ENCODE data around the gene LHPP. TPM values are rescaled to one million over a fixed set of nuclear protein-coding genes. Genes with fewer than 3 reads are reported as not detected.
"Not testable (repeated sequence)": the region's sequence is repeated elsewhere in the genome, so short reads cannot be mapped to it uniquely, and the experiment has no call there.

The LHPP gene
- total RNA-seq, 4 donors from 2014 or later: 34.2 to 76.7 (median 38.2) TPM

GRCh38 chr10:124607693-124608092 is 146.1 kb downstream of the LHPP start:
- Histone ChIP-seq H3K36me3 (no peaks in the 10 kb centered on the region), H3K27me3 (no peaks in the 10 kb centered on the region), H3K27ac (no peak overlapping the region), H3K4me3 (no peak overlapping the region), H3K4me1 (peaks cover 0 to 27% (median 5%) of the 10 kb centered on the region in 4 donors), H3K9me3 (no peaks in the 10 kb centered on the region)
- no peak for DNase-seq
- no peak for TF ChIP-seq POLR2A (IDR thresholded peaks at IDR 0.05)
- TF ChIP-seq, protein P1, sequence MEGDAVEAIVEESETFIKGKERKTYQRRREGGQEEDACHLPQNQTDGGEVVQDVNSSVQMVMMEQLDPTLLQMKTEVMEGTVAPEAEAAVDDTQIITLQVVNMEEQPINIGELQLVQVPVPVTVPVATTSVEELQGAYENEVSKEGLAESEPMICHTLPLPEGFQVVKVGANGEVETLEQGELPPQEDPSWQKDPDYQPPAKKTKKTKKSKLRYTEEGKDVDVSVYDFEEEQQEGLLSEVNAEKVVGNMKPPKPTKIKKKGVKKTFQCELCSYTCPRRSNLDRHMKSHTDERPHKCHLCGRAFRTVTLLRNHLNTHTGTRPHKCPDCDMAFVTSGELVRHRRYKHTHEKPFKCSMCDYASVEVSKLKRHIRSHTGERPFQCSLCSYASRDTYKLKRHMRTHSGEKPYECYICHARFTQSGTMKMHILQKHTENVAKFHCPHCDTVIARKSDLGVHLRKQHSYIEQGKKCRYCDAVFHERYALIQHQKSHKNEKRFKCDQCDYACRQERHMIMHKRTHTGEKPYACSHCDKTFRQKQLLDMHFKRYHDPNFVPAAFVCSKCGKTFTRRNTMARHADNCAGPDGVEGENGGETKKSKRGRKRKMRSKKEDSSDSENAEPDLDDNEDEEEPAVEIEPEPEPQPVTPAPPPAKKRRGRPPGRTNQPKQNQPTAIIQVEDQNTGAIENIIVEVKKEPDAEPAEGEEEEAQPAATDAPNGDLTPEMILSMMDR (IDR thresholded peaks at IDR 0.05): no peak

DNA sequence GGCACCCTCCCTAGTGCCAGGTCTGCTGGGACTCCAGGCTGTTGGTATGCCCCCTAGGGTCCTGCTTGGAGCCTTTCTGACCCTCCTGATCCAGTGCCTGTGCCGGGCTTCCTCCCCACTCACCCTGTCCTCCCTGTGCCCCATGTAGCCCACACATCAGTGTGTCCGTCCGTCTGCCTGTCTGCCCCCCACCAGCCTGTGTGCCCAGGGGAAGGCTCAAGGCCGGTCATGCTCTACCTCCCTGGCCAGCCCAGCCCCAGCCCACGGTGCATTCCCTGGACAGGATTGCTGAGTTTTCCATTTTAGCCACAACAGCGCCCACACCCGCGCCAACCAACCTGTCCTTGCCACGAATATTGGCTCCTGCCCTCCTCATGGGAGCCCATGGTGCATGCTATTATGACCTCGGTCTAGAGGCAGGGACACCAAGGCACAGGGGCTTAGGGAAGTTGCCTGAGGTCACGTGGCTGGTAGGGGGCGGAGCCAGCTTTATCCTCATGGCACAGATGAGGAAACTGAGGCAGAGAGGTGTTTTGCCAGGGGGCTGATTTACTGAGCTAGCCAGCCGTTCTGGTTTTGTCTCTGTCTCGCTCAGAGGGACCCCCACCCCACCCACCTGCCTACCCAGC is 146.6 kb downstream of the LHPP start:
- H3K4me3 ChIP-seq: no peak overlapping the region
- H3K27ac ChIP-seq: no peak overlapping the region
- H3K9me3 ChIP-seq: no peaks in the 10 kb centered on the region
- DNase-seq: no peak
- H3K36me3 ChIP-seq: no peaks in the 10 kb centered on the region
- H3K4me1 ChIP-seq: peaks cover 0 to 23% (median 8%) of the 10 kb centered on the region in 4 donors
- H3K27me3 ChIP-seq: no peaks in the 10 kb centered on the region
- no peak for TF ChIP-seq POLR2A (IDR thresholded peaks at IDR 0.05)
- TF ChIP-seq, protein P1 (IDR thresholded peaks at IDR 0.05): no peak

GRCh38 chr10:124609698-124610097 is 148.1 kb downstream of the LHPP start:
- no peak for DNase-seq
- TF ChIP-seq POLR2A (IDR thresholded peaks at IDR 0.05): no peak

DNA sequence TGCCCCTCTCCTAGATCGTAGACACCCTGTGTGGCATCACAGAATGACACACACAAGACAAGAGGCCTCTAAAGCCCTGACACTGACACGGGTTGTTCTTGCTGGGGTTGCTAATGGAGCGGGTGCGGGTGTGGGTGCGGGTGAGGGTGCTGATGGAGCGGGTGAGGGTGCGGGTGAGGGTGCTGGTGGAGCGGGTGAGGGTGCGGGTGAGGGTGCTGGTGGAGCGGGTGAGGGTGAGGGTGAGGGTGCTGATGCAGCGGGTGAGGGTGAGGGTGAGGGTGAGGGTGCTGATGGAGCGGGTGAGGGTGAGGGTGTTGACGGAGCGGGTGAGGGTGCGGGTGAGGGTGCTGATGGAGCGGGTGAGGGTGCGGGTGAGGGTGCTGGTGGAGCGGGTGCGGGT is 148.6 kb downstream of the LHPP start:
- not testable (repeated sequence) for DNase-seq
- H3K4me1 ChIP-seq: peaks cover 0 to 30% (median 14%) of the 10 kb centered on the region in 4 donors

More at GRCh38 chr10:124609698-124610097, 148.1 kb downstream of the LHPP start:
- Histone ChIP-seq H3K4me1 (peaks cover 0 to 30% (median 14%) of the 10 kb centered on the region in 4 donors), H3K9me3 (no peaks in the 10 kb centered on the region), H3K36me3 (no peaks in the 10 kb centered on the region), H3K27ac (no peak overlapping the region), H3K4me3 (no peak overlapping the region), H3K27me3 (no peaks in the 10 kb centered on the region)

DNA sequence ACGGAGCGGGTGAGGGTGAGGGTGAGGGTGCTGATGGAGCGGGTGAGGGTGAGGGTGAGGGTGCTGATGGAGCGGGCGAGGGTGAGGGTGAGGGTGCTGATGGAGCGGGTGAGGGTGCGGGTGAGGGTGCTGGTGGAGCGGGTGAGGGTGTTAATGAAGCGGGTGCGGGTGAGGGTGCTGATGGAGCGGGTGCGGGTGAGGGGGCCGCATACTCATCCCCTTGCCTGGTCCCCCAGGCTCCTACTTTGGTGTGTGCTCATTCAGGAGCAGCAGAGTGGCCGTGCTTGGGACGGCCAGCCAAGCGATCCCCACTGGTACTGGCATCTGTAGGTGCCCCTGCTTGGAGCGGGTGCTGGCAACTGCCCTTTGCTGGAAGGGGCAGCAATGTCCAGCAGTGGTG is 149.2 kb downstream of the LHPP start:
- not testable (repeated sequence) for H3K27me3 ChIP-seq, H3K9me3 ChIP-seq, H3K36me3 ChIP-seq, H3K4me3 ChIP-seq, DNase-seq
- H3K27ac ChIP-seq: peak overlapping the region in 2 of 4 donors; percentile 43 to 57
- peaks cover 0 to 30% (median 14%) of the 10 kb centered on the region in 4 donors for H3K4me1 ChIP-seq

More for the DNA sequence above, 148.6 kb downstream of the LHPP start:
- not testable (repeated sequence) for H3K36me3 ChIP-seq, H3K9me3 ChIP-seq, H3K27ac ChIP-seq, H3K27me3 ChIP-seq, H3K4me3 ChIP-seq

- Histone ChIP-seq H3K27me3 (no peaks in the 10 kb centered on the region), H3K4me1 (peaks cover 0 to 30% (median 14%) of the 10 kb centered on the region in 4 donors), H3K4me3 (no peak overlapping the region), H3K27ac (peak overlapping the region; percentile 35 to 57 (median 48)), H3K36me3 (peaks cover 0 to 7% (median 0%) of the 10 kb centered on the region in 3 donors), H3K9me3 (no peaks in the 10 kb centered on the region)
- TF ChIP-seq, protein P1 (IDR thresholded peaks at IDR 0.05): no peak
- TF ChIP-seq POLR2A (IDR thresholded peaks at IDR 0.05): no peak
- peak in 2 of 3 donors; percentile 59 to 73 for DNase-seq
Measured at GRCh38 chr10:124611738-124612137, 150.1 kb downstream of the LHPP start.

DNA sequence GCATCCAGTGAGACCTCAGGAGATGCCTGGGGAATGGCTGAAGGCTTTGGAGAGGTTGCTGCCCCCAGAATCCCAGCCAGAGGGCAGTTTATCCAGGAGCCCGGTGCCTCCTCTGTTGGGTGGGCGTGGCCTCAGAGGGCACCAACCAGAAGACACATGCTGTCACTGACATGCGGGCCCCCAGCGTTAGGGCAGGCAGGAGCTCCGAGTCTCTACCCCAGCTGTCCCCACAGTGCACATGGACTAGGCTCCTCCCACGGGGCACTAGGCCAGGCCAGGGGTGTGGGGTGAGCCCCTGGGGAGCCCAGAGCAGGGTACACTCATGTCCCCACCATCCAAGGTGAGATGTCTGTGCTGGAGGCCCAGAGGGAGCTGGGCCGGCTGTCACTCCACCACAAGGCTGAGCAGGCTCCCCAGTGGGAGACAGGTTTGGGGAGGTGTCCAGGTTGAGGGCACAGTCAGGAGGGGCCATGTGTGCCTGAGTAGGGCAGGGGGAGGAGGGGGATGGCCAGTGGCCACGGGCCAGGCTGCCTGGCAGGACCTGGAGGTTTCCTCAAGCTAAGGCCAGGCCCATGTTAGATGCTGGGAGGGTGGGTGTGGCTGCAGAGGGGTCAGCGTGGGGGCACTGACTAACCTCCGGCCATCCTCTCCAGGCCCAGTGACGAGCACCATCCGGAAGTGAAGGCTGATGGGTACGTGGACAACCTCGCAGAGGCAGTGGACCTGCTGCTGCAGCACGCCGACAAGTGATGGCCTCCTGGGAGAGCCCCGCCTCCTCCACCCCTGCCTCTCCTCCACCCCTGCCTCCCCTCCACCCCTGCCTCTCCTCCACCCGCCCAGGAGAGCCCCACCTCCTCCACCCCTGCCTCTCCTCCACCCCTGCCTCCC is 151.2 kb downstream of the LHPP start:
- Histone ChIP-seq H3K4me3 (no peak overlapping the region), H3K9me3 (no peaks in the 10 kb centered on the region), H3K27ac (peak overlapping the region in 3 of 4 donors; percentile 9 to 57 (median 30)), H3K27me3 (no peaks in the 10 kb centered on the region), H3K4me1 (peaks cover 0 to 30% (median 14%) of the 10 kb centered on the region in 4 donors), H3K36me3 (peaks cover 0 to 16% (median 0%) of the 10 kb centered on the region in 3 donors)
- DNase-seq: peak in 2 of 3 donors; percentile 72 to 75
- TF ChIP-seq, protein P1 (IDR thresholded peaks at IDR 0.05): no peak
- TF ChIP-seq POLR2A (IDR thresholded peaks at IDR 0.05): no peak

Data from Peyer's patch (tissue), 4 donors.